Activated CD8-positive, alpha-beta memory T cell treated with anti-CD3 and anti-CD28 coated beads, Interleukin-2, amount 50 U/mL, for 4 hours (primary cell): ENCODE measurements around the gene SERTAD4.
"Not testable (repeated sequence)": the region's sequence is repeated elsewhere in the genome, so short reads cannot be mapped to it uniquely, and the experiment has no call there.

Experiments
- DNase-seq: peaks from one replicate; pipeline ENCODE4 v3.0.0-alpha.2; 2020

The SERTAD4 gene

DNA sequence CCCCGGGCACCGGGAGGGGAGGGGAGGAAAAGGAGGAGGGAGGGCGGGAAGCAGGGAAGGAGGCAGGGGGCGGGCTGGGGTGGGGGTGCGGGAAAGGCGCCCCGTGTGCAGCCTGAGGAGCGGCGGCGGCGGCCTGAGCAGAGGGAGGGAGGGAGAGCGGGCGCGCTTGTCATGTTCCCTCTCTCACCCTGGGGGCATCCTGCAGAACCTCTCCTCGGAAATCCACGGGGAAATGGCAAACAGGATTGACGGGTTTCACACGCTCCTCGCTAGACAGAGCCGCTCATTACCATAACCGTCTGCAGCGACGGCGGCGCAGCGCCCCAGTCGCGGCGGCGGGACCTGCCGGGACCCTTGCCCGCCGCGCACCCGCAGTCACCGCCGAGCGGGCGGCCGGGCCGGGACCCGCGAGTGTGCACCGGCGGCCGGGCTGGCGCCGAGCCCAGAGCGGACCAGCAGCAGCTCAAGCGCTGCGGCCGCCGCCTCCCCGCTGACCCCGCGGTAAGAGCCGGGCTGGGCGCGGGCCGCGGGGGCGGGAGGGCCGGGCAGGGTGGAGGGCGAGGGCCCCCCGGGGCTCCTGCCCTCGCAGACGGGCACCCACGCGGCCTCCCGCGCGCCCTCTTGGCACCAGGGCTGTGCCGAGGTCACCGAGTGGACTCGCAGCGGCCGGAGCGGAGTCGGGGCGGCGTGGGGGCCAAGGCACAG lies at the start of gene SERTAD4:
Gene SERTAD4 (plus strand): TSS at position 286 of the 705 bp plus-strand sequence. CDS start 5,165 bp downstream, outside the sequence.
- no peak for DNase-seq

DNA sequence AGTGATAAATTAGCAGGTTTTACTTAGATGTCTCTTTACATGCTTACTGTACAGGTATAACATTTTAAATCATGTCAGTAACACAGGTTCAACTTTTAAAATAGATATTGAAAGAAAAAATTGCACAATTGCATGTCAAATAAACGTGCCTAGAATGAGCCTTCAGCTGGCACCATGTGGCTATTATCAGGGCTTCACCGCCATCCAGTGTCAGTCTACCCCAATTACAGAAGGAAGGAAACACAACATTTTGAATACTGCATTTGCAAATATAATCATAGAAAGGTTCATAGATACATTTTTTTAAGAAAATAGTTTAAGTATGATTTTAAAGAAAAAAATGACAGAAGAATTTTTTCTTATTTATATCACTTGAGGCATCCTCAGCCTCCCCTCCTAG lies 47.5 kb upstream of the SERTAD4 start:
- no peak for DNase-seq

DNA sequence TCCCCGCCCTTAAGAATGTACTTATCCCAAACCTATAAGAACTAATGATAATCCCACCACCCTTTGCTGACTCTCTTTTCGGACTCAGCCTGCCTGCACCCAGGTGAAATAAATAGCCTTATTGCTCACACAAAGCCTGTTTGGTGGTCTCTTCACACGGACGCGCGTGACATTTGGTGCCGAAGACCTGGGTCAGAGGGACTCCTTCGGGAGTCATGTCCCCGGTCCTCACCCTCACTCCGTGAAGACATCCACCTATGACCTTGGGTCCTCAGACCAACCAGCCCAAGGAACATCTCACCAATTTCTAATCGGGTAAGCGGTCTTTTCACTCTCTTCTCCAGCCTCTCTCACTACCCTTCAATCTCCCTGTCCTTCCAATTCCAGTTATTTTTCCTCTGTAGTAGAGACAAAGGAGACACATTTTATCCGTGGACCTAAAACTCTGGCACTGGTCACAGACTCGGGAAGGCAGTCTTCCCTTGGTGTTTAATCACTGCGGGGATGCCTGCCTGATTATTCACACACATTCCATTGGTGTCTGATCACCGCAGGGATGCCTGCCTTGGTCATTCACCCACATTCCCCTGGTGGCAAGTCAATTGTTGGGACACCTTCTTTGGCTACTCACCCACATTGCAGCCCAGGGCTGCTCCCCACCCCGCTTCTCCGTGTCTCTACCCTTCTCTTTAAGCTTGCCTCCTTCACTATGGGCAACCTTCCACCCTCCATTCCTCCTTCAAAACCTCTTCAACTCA lies 44.6 kb upstream of the SERTAD4 start:
- DNase-seq: not testable (repeated sequence)

DNA sequence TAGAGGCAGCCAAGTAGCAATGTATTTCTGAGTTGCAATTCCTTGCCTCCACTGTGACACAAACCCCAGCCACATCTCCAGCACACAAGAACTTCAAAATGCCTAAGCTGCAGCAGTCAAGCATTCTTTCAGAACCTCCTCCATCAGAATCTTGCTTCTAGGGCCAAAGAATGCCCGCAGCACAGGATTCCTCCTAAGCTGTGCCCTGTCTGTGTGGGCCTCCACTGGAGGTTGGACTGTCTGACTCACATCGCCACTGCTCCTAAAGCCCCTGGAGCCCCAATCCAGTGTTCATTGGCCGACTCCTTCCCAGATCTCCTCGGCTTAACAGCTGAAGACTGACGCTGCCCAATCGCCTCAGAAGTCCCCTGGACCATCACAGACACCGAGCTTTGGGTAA lies 43.2 kb upstream of the SERTAD4 start:
- DNase-seq: no peak

DNA sequence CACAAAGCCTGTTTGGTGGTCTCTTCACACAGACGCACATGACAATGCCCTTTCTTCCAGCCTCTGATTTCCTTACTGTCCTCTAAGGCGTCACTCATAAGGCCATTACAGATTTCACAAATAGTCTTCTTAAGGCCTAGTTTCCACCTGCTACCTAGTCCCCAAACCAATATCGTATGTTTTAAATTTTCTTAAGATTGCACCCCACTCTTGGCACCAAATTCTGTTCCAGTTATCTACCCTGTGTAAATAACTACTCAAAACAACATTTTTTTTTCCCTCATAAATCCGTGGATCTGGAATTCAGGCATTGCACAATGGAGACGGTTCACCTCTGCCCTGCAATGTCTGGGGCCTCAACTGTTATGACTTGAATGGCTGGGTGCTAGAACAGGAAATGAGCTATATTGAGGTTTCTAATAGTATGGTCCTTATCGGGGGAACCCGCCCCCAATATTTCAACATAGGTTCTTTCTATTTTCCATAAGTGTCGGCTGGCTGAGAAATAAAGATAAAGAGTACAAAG lies 36.9 kb upstream of the SERTAD4 start:
- DNase-seq: no peak

DNA sequence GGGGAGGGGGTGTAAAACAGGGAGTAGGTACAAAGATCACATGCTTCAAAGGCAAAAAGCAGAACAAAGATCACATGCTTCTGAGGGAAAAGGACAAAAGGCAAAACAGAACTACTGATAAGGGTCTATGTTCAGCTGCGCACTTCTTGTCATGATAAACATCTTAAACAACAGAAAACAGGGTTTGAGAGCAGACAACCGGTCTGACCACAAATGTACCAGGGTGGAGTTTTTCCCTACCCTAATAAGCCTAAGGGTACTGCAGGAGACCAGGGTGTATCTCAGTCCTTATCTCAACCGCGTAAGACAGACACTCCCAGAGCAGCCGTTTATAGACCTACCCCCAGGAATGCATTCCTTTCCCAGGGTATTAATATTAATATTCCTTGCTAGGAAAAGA lies 36.3 kb upstream of the SERTAD4 start:
- not testable (repeated sequence) for DNase-seq

DNA sequence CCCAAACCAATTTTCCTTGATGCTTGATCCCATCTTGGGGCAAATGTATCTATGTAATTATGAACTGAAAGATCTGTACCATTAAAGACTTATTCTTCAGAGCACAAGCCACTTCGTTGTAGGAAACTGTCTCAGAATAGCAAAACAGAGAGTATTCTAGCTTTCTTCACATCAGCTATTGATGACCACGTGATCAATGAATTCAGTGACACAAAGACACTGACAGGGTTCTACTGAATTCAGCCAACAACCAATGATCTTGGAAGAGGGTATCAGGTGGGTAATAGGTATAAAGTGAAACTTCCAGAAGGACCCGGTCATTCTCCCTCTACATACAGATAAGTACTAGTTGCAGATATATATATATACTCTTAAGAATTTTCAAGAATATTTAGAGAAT lies 33.8 kb upstream of the SERTAD4 start:
- DNase-seq: no peak

DNA sequence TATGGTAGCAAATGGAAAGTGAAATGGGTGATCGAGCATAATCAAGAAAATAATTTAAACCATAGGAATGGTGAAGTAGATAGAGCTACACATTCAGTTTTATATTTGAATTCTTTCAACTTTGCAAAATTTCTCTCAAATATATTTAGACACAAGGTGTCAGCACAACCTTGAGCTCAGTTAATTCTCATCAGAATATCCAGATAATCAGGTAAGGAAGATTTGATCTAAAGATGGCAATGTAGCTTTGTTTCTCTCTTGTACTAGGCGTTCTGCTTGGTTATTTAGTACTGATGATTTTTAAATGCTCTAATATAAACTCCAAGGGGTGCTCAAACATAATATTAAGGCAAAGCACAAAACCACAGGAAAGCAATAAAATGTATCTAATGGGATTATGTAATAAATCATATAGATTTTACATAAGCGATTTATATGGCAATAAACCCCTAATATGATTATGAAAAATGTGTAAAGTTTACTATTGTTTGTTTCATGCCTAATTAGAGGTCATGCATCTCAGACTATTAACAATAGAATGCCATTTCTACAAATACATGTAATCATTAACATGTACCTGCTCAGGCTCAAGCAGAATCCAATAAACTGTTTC lies 32.4 kb upstream of the SERTAD4 start:
- no peak for DNase-seq

DNA sequence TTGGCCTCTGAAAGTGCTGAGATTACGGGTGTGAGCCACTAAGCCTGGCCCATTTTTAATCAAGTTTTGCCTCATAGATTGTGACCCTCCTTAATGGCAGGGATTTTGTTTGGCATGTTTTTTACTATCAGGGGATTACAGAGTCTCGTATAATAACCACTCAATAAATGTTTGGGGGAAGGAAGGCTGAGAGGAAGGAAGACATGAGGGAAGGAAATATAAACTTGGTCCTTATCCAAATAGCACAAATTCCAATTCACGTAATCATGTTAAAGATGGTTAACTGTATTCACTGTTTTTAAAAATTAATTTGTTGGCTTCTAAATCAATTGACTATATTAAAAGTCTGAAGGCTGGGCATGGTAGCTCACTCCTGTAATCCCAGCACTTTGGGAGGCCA lies 30.9 kb upstream of the SERTAD4 start:
- DNase-seq: no peak

DNA sequence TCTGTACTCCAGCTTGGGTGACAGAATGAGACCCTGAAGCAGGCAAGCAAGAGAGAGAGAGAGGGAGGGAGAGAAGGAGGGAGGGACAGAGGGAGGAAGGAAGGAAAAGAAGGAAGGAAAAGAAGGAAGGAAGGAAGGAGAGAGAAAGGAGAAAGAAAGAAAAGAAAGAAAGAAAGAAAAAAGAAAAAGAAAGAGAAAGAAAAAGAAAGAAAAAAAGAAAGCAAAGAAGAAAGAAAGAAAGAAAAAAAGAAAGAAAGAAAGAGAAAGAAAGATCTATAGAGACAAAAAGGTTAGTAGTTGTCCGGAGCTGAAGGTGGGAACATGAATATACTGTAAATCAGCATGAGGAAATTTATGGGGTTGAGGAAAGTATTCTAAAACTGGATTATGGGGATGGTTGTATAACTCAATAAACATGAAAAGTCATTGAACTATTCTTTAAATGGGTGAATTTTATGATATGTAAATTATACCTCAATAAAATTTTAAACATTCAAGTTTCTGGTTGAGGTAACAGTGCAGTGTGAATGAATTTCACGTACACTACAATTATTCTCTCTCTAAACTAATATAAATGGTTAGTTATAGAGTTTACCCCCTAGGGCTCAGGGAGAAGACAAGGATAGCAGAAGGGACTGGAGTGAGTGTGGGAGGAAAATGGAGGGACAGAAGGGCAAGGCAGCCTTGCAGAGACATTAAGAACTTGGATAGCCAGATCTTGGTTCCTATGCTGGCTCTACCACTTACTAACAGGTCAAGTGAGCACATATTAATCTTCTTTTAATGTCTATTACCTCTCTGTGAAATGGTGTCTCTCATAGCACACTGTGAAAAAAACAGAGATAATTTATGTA lies 24.8 kb upstream of the SERTAD4 start:
- DNase-seq: no peak

DNA sequence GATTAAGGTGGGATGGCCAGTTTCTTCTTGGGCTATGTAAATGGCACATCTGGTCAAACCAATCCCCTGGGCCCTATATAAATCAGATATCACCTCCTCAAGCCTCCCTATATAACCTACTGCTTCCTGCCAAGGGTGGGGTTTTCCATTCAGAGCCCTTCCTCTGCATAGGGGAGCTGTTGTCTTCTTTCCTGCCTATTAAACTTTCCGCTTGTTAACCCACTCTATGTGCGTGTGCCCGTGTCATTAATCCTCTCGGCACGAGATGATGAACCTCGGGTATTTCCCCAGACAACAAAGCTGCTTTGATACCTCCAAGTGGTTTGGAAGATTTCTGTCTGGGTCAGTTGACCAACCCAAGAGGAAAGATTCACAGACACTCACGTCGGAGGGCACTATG lies 19.3 kb upstream of the SERTAD4 start:
- DNase-seq: no peak

DNA sequence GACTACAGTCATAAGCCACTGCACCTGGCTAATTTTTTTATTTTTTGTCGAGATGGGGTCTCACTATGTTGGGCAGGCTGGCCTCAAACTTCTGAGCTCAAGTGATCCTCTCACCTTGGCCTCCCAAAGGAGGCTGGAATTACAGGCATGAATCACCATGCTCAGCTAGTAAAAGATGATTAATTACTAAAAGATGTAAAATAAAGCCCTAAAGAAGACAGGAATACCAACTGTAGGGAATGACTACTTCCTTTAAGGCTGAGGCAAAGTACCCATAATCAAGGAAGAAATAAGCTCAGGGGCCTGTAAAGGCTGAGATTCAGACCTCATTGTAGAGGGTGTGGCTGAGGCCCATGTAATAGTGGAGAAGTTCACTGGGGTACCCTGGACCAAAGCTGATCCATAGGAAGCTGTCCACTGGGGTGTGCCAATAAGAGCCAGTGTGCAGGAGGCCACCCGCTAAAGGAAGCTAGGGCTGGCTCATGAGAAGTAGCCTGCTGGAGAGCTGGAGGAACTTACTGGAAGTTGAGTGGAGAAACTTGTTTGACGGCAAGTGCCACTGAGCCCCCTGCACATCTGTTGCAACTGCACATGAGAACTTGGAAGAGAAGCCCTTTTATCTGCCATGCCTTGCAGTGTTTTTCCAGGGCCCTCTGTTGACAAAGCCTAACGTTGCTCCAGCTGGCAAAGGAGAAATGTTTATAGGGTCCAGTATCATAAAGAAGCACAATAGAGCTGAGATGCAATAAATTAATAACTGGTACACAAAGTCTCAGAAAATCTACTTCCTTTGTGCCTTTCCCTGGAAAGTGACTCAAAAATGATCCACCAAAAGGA lies 17.8 kb upstream of the SERTAD4 start:
- DNase-seq: no peak

DNA sequence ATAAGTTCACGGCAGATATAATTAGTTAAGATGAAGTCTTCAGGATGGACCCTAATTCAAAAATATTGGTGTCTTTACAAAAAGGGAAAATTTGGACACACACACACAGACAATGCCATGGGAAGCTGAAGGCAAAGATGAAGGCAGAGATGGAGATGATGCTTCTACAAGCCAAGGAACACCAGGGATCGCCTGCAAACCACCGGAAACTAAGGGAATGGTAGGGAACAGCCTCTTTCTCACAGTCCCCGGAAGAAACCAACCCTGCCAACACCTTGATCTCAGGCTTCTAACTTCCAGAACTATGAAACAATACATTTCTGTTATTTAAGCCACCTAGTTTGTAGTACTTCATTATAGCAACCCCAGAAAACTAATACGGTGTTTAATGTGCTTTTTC lies 15.1 kb upstream of the SERTAD4 start:
- no peak for DNase-seq

DNA sequence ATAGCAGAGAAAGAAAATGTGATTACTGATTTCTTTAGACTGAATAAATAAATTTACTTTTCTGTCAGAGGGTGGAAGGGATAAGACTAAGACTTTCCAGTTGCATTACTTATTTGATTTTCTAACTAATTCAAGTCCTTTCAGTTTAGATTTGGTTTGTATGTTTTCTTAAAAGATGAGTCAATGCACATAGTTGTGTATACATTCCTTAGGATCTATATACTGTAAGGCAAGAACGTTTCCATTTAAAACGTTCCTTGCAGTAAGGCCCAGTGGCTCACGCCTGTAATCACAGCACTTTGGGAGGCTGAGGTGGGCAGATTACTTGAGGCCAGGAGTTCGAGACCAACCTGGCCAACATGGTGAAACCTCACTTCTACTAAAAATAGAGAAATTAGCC lies 14.5 kb upstream of the SERTAD4 start:
- no peak for DNase-seq

DNA sequence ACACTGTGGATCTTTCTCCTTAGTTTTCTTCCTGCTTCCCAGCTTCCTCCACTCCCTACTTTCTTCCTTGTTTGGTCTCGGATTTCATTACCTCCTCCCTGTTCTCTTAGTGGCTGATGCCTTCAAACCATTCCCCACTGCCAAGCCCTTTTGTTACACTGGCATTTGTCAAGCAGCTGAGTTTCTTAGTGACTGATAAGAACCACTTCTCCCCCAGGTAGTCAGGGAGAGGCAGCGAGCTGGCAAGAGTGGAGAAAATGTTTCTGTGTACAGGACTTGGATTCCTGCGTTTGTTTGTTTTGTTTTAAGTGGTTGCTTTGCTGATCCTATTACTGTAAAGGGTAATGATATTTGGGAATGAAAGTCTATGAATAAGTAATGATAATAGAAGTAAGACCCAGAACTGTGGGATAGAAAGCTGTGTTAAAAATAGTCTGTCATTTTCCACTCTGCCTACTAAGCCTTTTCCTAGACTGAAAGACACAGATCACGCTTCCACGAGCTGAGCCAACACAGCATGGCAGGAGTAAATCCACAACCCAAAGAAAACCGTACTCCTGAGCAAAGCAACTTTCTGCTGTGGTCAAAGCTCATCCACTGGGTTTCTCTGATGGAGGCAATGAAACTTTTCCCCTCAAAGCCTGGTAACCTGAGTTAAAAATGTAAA lies 10.1 kb upstream of the SERTAD4 start:
- no peak for DNase-seq

DNA sequence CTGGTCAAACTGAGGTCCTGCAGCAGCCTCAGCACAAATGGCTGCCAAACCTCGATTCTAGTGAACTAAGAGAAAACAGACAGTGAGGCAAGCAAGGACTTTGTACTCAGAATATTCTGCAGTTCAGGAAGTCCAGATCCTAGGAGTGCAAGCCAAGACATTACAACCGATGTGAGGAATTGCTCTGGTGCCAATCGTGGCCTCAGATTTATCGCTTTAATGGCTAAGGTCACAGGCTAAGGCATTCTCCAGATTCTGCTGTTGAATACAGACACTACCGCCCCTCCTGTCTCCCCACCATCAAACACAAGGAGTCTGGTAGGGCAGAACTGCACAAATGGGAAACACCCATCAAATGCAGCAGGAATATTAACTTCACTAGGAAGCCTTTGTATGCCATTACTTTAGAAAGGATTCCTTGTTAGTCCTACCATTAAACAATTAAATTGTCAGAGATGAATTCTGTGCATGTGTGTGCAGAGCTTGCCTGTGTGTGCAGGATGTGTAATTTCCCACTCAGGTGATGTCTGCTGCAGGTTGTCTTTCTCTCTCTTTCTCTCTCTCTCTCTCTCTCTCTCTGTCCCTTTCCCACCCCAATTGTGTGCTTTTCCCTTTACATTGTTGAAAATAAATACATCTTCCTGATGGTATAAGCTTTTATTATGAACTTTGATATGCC lies 9.2 kb upstream of the SERTAD4 start:
- DNase-seq: no peak

DNA sequence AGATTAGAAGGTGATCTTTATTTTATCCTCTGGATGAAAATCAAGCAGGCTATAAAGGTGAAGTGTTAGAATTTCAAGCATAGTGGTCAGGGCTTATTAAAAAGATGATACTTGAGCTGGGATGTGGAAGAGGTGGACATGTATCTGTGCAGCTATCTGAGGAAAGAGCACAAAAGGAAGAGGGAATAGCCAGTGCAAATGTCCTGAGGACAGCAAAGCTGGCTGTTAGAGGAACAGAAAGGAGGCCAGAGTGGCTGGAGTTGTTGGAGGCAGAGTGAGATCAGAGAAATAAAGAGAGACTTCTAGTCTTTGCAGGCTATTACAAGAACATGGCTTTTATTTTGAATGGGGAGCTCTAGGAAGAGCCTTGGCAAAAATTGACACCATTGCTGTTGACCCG lies 4.4 kb upstream of the SERTAD4 start:
- no peak for DNase-seq

DNA sequence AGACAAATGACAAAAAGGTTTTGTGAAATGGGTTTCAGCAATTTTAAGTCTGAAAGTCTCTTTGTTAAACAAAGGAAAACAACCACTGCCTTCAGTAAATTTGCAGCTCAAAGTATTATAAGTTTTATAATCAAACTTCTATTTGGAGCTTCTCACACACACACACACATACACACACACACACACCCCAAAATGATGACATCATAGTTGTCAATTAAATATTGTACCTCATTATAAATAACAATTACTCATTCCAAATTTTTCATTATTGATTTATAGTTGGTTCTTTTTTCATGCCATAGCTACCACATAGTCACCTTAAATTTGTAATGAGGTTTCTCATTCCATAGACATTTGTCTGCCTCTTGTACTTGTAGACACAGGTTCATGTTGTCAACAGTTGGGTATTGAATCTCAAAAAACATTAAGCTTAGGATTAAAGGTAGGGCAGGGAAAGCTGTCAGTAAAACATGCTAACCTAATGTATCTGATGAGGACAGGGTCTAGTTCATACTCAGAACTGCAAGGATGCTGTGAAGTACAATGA lies 2.4 kb upstream of the SERTAD4 start:
- no peak for DNase-seq

DNA sequence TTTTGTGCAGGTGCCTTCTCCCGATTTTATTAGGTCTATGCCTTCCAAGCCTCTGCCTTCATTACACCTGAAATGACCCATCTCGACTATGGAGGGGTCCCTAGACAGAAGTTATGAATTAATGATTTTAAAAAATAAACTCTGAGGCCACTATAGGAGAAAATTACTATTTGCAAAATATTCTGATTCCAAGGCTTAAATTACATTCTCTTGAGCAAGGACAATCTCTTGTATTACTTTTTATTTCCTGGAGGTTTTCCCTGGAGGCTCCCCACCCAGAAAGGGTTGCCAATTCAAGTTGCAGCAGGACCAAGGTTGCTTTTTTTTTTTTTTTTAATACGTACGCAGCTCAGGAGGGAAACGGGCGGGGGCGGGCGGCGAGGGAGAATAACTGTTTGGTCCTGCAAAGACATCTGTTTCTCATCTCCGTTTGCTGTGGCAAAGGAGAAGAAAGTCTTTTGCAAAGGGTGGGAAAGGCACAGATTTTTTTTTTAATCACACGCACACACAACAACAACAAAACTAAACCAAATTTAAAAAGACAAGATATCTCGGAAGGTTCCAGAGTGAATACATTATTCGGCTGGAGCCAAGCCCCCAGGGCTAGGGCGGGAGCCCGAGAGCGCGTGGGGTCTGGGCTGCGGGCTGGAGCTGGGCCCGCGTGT lies 618 bp upstream of the SERTAD4 start:
- no peak for DNase-seq

DNA sequence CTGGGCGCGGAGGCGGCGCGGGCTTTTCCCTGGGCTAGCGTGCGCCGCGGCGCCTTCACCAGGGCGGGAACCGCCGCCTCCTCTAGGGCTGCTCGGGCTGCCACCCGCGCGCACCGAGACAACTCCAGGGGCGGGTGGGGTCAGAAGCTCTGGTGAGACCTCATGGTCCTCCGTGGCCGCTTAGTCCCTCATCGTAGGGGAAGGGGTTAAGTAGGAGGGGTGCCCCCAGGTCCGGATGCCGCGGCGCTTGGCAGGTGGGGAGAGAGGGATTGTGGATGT lies 559 bp downstream of the SERTAD4 start:
- no peak for DNase-seq
